HepG2 (cell line): Measurements from ENCODE around the gene PELO. TPM values are rescaled to one million over a fixed set of nuclear protein-coding genes. Genes with fewer than 3 reads are reported as not detected.

Source experiments
- ARID2 ChIP-seq: sonication (generic); formaldehyde crosslinking; IDR thresholded peaks from 2 replicates; pipeline ENCODE4 v1.8.1; 2022; ENCODE audit warnings: mild to moderate bottlenecking, missing genetic modification reagents, borderline replicate concordance
- KDM3A ChIP-seq: IDR thresholded peaks from 2 replicates; pipeline ENCODE4 v1.6.1; 2018; ENCODE audit warnings: low read depth, missing compliant biosample characterization
- NFE2L1 ChIP-seq: sonication (generic); formaldehyde crosslinking; IDR thresholded peaks from 2 replicates; pipeline ENCODE4 v1.4.0; 2020; ENCODE audit warnings: missing genetic modification reagents, mild to moderate bottlenecking, borderline replicate concordance
- NR2C2 ChIP-seq: sonication (generic); formaldehyde crosslinking; IDR thresholded peaks from 2 replicates; pipeline ENCODE4 v1.4.0; 2020; ENCODE audit warnings: missing genetic modification reagents, mild to moderate bottlenecking, moderate library complexity, borderline replicate concordance
- REST ChIP-seq, 2 experiments: IDR thresholded peaks; 2 replicates each; pipeline ENCODE4 v1.6.1; 2011 to 2012; ENCODE audit warnings: low read length in 2 of 2, borderline replicate concordance in 1 of 2, low read depth in 1 of 2, mild to moderate bottlenecking in 1 of 2, moderate library complexity in 1 of 2
- RORA ChIP-seq: sonication (generic); formaldehyde crosslinking; IDR thresholded peaks from 2 replicates; pipeline ENCODE4 v1.5.0; 2020; ENCODE audit warnings: mild to moderate bottlenecking, missing genetic modification reagents, moderate library complexity
- RXRA ChIP-seq: sonication (generic); formaldehyde crosslinking; IDR thresholded peaks from 2 replicates; pipeline ENCODE4 v1.5.1; 2020; ENCODE audit warnings: missing genetic modification reagents
- SMAD1 ChIP-seq: sonication (generic); formaldehyde crosslinking; IDR thresholded peaks from 2 replicates; pipeline ENCODE4 v1.4.0; 2020; ENCODE audit warnings: missing genetic modification reagents, low read depth, mild to moderate bottlenecking, borderline replicate concordance
- TOE1 ChIP-seq: sonication (generic); formaldehyde crosslinking; IDR thresholded peaks from 2 replicates; pipeline ENCODE4 v1.4.0; 2020; ENCODE audit warnings: mild to moderate bottlenecking, missing genetic modification reagents
- WIZ ChIP-seq: sonication (generic); formaldehyde crosslinking; IDR thresholded peaks from 2 replicates; pipeline ENCODE4 v1.5.1; 2020; ENCODE audit warnings: mild to moderate bottlenecking, missing genetic modification reagents
- ZMYM2 ChIP-seq: sonication (generic); formaldehyde crosslinking; IDR thresholded peaks from 2 replicates; pipeline ENCODE4 v1.8.0; 2022; ENCODE audit warnings: mild to moderate bottlenecking, missing genetic modification reagents
- ZNF138 ChIP-seq: sonication (generic); formaldehyde crosslinking; IDR thresholded peaks from 2 replicates; pipeline ENCODE4 v1.5.0; 2020; ENCODE audit warnings: mild to moderate bottlenecking, low read depth, missing genetic modification reagents
- ZNF317 ChIP-seq: sonication (generic); formaldehyde crosslinking; IDR thresholded peaks from 2 replicates; pipeline ENCODE4 v1.5.0; 2020; ENCODE audit warnings: mild to moderate bottlenecking, missing genetic modification reagents
- ZNF337 ChIP-seq: sonication (generic); formaldehyde crosslinking; IDR thresholded peaks from 2 replicates; pipeline ENCODE4 v1.5.1; 2020; ENCODE audit warnings: missing genetic modification reagents, low read depth, mild to moderate bottlenecking, borderline replicate concordance
- ZNF629 ChIP-seq: sonication (generic); formaldehyde crosslinking; conservative IDR thresholded peaks from 2 replicates; pipeline ENCODE4 v1.5.0; 2020; ENCODE audit warnings: missing genetic modification reagents
- ZNF672 ChIP-seq: sonication (generic); formaldehyde crosslinking; IDR thresholded peaks from 2 replicates; pipeline ENCODE4 v1.8.1; 2022; ENCODE audit warnings: missing genetic modification reagents
- ZNF782 ChIP-seq: sonication (generic); formaldehyde crosslinking; IDR thresholded peaks from 2 replicates; pipeline ENCODE4 v1.4.0; 2020; ENCODE audit warnings: missing genetic modification reagents, mild to moderate bottlenecking, borderline replicate concordance
- ZNF883 ChIP-seq: sonication (generic); formaldehyde crosslinking; IDR thresholded peaks from 2 replicates; pipeline ENCODE4 v1.5.1; 2020; ENCODE audit warnings: mild to moderate bottlenecking, missing genetic modification reagents; ENCODE audit errors: not compliant biosample characterization
- ZSCAN30 ChIP-seq: sonication (generic); formaldehyde crosslinking; IDR thresholded peaks from 2 replicates; pipeline ENCODE4 v1.5.0; 2020; ENCODE audit warnings: mild to moderate bottlenecking, missing genetic modification reagents
- polyA plus RNA-seq, 8 experiments: library from polyadenylated mRNA; depleted of rRNA in 3 of 8; stranded (reverse) in 7 of 8; unstranded in 1 of 8; fragments of >200 nt; fragmentation: Illumina TruSeq in 4 of 8; extraction: Trizol in 4 of 8; gene quantifications; 2 replicates each; pipeline versions ENCODE4 v1.2.1 to v1.2.3, GENCODE V29; 2011 to 2016; ENCODE audit warnings: low read depth in 4 of 8, missing spikeins in 1 of 8, mixed read lengths in 1 of 8; ENCODE audit not compliant: insufficient read depth in 1 of 8
- total RNA-seq, 5 experiments: library from RNA; depleted of rRNA; stranded (reverse); fragments of >200 nt; fragmentation: Illumina TruSeq; extraction: Trizol; gene quantifications; 2 replicates each; pipeline ENCODE4 v1.2.3, GENCODE V29; 2016; ENCODE audit warnings: low read depth in 1 of 5
- TF ChIP-seq, protein P1 (sequence below): sonication (generic); formaldehyde crosslinking; IDR thresholded peaks from 2 replicates; pipeline ENCODE4 v1.5.1; 2020; ENCODE audit warnings: mild to moderate bottlenecking, missing genetic modification reagents, borderline replicate concordance

Gene PELO
- total and polyA plus RNA-seq, 2 of the 13 experiments (the other 11 are each of a cell fraction or from before 2014, with no cell fraction given), result 19.0 to 23.9 TPM

DNA sequence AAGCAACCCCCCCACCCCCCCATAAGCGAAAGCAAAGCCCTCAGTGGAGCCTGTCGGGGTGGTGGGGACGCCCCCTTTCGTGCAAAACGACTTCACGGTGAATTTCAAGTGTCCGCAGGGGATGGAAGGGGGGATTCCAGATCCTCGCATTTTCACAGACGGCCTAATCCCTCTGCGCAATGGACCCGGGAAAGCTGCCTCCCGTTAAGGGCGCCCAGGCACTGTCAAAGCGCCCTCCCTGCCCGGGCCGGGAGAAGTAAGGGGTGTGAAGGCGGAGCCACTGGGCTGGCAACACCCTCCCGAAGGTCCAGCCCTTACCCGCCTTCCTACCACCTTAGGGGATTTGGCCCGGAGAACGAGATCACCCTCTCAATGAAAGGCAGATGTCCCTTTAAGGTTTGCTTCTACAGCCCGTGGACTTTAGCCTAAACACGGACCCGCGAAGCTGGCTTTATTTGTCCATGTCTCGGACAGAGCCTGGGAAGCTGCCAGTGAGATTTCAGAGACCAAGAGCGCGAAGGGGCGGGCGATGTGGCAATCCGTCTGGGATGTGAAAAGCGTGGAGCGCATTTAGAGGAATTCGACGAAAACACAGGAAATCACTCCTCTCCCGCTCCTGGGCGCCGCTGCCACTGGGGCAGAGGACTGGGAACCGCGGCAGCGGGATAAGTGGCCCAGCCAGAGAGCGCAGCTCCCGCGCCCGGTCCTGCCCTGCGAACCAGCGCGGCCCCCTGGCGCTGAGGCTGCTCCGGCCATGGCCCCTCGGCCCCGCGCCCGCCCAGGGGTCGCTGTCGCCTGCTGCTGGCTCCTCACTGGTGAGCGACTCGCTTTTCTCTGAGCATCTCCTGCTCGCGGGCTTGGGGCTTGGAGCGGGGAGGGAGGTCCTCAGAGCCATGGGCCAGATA is at the start of gene PELO, which contains the start of gene ITGA1 (continued):
- TF ChIP-seq REST (IDR thresholded peaks at IDR 0.05; ENCODE audit: borderline replicate concordance in 1 of 2, low read depth in 1 of 2, low read length in 2 of 2) (no peak), TOE1 (no peak), ZNF629 (CRISPR knock-in tag) (peak; percentile 6; the same call in 1 of the 2 replicates), ZNF337 (no peak), ARID2 (no peak; the same call in 1 of the 2 replicates), ZNF138 (peak; percentile 75; the same call in 1 of the 2 replicates), ZNF782 (CRISPR knock-in tag) (0 out of 2 replicates have a peak, but pooled peaks have one; percentile 81), RXRA (CRISPR knock-in tag) (peak; percentile 37; the same call in 1 of the 2 replicates), ZNF883 (no peak), ZSCAN30 (CRISPR knock-in tag) (no peak), NFE2L1 (CRISPR knock-in tag) (no peak), SMAD1 (CRISPR knock-in tag) (no peak), NR2C2 (CRISPR knock-in tag) (peak; percentile 32), ZMYM2 (CRISPR knock-in tag) (0 out of 2 replicates have a peak, but pooled peaks have one; percentile 63), WIZ (CRISPR knock-in tag) (no peak), RORA (CRISPR knock-in tag) (no peak), KDM3A (CRISPR knock-in tag) (0 out of 2 replicates have a peak, but pooled peaks have one; percentile 6), ZNF672 (CRISPR knock-in tag) (no peak), ZNF317 (CRISPR knock-in tag) (no peak)
- TF ChIP-seq, protein P1, sequence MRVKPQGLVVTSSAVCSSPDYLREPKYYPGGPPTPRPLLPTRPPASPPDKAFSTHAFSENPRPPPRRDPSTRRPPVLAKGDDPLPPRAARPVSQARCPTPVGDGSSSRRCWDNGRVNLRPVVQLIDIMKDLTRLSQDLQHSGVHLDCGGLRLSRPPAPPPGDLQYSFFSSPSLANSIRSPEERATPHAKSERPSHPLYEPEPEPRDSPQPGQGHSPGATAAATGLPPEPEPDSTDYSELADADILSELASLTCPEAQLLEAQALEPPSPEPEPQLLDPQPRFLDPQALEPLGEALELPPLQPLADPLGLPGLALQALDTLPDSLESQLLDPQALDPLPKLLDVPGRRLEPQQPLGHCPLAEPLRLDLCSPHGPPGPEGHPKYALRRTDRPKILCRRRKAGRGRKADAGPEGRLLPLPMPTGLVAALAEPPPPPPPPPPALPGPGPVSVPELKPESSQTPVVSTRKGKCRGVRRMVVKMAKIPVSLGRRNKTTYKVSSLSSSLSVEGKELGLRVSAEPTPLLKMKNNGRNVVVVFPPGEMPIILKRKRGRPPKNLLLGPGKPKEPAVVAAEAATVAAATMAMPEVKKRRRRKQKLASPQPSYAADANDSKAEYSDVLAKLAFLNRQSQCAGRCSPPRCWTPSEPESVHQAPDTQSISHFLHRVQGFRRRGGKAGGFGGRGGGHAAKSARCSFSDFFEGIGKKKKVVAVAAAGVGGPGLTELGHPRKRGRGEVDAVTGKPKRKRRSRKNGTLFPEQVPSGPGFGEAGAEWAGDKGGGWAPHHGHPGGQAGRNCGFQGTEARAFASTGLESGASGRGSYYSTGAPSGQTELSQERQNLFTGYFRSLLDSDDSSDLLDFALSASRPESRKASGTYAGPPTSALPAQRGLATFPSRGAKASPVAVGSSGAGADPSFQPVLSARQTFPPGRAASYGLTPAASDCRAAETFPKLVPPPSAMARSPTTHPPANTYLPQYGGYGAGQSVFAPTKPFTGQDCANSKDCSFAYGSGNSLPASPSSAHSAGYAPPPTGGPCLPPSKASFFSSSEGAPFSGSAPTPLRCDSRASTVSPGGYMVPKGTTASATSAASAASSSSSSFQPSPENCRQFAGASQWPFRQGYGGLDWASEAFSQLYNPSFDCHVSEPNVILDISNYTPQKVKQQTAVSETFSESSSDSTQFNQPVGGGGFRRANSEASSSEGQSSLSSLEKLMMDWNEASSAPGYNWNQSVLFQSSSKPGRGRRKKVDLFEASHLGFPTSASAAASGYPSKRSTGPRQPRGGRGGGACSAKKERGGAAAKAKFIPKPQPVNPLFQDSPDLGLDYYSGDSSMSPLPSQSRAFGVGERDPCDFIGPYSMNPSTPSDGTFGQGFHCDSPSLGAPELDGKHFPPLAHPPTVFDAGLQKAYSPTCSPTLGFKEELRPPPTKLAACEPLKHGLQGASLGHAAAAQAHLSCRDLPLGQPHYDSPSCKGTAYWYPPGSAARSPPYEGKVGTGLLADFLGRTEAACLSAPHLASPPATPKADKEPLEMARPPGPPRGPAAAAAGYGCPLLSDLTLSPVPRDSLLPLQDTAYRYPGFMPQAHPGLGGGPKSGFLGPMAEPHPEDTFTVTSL (CRISPR knock-in tag), result no peak; the same call in 1 of the 2 replicates
